Mucosa of stomach (tissue), 1 donor: Measurements from ENCODE around the gene BNIP5.

Experiments
- H3K27me3 ChIP-seq: one replicate; pipeline ENCODE4 v1.7.0; 2013; ENCODE audit warnings: mild to moderate bottlenecking, low read length; ENCODE audit not compliant: control insufficient read depth, insufficient read depth
- H3K36me3 ChIP-seq: one replicate; pipeline ENCODE4 v1.7.0; 2013; ENCODE audit warnings: low read length; ENCODE audit not compliant: control insufficient read depth, insufficient read depth
- H3K4me1 ChIP-seq: one replicate; pipeline ENCODE4 v1.7.0; 2013; ENCODE audit warnings: mild to moderate bottlenecking, low read length; ENCODE audit not compliant: control insufficient read depth, insufficient read depth
- H3K4me3 ChIP-seq: one replicate; pipeline ENCODE4 v1.7.0; 2013; ENCODE audit warnings: low read length
- H3K9ac ChIP-seq: one replicate; pipeline ENCODE4 v1.7.0; 2013; ENCODE audit warnings: mild to moderate bottlenecking, low read length, moderate library complexity
- H3K9me3 ChIP-seq: one replicate; pipeline ENCODE4 v1.7.0; 2013; ENCODE audit warnings: mild to moderate bottlenecking, low read length, moderate library complexity; ENCODE audit not compliant: control insufficient read depth
- donor health status: Pancreatic carcinoma.

The BNIP5 gene

GRCh38 chr6:36276581-36277536 is 59.8 kb downstream of the BNIP5 start:
- H3K36me3 ChIP-seq = no peaks in the 10 kb centered on the region
- no peaks in the 10 kb centered on the region for H3K27me3 ChIP-seq
- H3K4me3 ChIP-seq = no peak overlapping the region
- H3K9ac ChIP-seq = no peak overlapping the region
- H3K9me3 ChIP-seq = no peaks in the 10 kb centered on the region
- H3K4me1 ChIP-seq = no peaks in the 10 kb centered on the region

DNA sequence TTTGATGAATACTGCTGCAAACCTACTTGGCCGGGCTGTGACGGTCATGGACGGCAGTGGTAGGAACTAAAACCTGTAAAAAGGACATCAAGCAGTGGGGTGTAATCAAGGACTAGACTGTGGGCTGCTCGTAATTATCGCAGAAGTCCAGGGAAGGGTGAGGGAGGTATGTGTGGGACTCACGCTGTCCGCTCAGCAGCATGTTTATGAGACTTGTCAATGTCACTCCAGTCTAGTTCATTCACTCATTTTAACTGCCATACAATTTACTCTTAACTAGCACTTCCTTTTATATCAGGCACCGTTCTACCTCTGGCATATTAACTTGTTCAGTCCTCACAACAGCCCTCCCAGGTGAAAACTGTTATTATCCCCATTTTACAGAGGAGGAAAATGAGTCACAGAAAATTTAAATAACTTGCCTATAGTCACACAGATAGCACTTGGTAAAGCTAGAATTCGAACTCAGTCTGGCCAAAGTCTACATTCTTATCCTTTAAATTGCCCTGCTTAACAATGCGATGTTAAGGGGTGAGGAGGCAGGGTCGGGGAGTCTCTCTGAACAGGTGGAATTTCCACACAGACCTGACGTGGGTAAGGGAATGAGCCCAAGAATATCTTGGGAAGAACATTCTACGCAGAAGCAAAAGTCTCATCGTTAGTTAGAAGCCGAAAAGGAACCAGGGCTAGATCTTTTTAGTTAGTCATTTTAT is 62.7 kb downstream of the BNIP5 start:
- no peak overlapping the region for H3K4me3 ChIP-seq
- peaks cover 9% of the 10 kb centered on the region for H3K27me3 ChIP-seq
- H3K9ac ChIP-seq = no peak overlapping the region
- H3K4me1 ChIP-seq = peaks cover 3% of the 10 kb centered on the region
- no peaks in the 10 kb centered on the region for H3K36me3 ChIP-seq
- no peaks in the 10 kb centered on the region for H3K9me3 ChIP-seq

- Histone ChIP-seq H3K36me3 (no peaks in the 10 kb centered on the region), H3K4me3 (no peak overlapping the region), H3K4me1 (peaks cover 11% of the 10 kb centered on the region), H3K27me3 (peaks cover 9% of the 10 kb centered on the region), H3K9ac (no peak overlapping the region), H3K9me3 (no peaks in the 10 kb centered on the region)
These were observed 63.6 kb downstream of the BNIP5 start for GRCh38 chr6:36273067-36273466.

- Histone ChIP-seq H3K9me3 (no peaks in the 10 kb centered on the region), H3K9ac (no peak overlapping the region), H3K4me1 (peaks cover 11% of the 10 kb centered on the region), H3K36me3 (no peaks in the 10 kb centered on the region), H3K27me3 (peaks cover 9% of the 10 kb centered on the region), H3K4me3 (no peak overlapping the region)
These were observed 64.5 kb downstream of the BNIP5 start for GRCh38 chr6:36272234-36272633.

DNA sequence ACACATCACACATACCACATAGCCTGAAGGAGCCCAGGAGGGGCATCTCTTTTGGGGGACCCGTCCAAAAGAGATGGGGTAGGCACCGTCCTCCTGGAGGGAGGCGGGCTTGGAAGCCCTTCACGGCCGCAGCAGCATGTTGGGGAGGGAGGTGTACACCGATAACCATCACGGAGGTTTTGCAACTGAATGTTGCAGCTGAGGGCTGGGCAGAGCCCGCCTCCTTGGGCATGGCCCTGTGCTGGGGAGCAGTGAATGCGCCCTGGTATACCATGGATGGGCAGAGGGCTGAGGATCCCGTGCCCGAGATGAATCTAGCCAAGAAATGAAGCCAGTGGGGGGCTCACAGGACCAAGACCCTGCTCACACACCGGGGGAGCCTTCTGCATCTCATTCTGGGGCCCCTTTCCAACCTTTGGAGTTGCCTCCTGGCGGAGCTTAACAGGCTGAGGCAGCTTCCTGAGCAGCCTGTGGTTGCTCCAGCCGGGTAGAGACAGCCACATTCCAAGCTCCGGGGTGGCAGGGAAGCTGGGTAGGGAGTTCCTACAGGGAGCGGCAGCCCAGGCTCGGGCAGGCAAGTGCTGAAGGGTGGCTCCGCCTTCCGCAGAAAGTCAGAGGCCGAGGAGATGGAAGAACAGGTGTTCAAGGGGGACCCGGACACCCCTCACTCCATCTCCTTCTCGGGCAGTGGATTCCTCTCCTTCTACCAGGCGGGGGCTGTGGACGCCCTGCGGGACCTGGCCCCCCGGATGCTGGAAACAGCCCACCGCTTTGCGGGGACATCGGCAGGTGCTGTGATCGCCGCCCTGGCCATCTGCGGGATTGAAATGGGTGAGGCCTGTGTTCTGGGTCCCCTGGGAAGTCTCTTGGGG is 66.6 kb downstream of the BNIP5 start, which contains the start of gene PNPLA1:
Gene PNPLA1, plus strand, starts transcription at position 227 of the 872 bp plus-strand sequence. Its CDS starts 400 bp downstream, at position 627.
- Histone ChIP-seq H3K4me3 (no peak within 1 kb of the TSS), H3K9me3 (no peaks in the 10 kb centered on the region), H3K27me3 (peaks cover 9% of the 10 kb centered on the region), H3K4me1 (peaks cover 11% of the 10 kb centered on the region), H3K9ac (no peak within 1 kb of the TSS), H3K36me3 (no peaks in the 10 kb centered on the region)

DNA sequence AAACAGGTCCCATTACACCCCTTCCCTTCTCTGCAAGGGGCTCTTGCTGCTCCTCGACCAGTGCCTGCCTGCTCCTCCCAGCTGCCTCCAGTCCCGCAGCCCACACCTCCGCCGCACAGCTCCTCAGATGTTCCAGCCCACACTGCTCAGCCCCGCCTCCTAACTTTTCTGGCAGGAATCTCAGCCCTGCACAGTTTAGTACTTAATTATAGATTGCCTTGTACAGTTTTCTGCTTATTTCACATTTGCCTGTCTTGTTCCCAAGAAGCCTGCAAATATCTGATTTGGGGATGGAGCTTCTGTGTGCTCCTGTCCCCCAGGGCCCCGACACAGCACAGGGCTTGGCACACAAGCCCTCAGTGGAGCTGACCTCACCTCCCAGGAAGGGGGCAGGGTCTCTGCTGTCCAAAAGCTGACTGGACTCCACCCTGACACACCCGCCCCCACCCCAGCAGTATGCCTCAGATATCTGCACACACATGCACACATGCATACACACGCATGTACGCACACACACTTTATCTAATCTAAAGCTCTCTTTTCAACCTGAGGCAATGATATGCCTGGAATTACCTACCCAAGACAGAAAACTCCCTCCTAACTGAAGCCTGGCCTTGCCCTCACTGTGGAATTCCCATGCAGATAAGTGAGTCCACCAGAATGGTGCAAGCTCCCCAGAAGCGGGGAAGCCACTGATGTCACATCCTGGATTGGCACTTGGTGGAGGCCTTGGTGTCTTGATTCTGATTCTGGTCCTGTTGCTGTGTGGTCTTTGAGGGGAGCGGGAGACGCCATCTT is 68.0 kb downstream of the BNIP5 start:
- peaks cover 9% of the 10 kb centered on the region for H3K27me3 ChIP-seq
- H3K36me3 ChIP-seq = no peaks in the 10 kb centered on the region
- H3K9me3 ChIP-seq = no peaks in the 10 kb centered on the region

GRCh38 chr6:36267731-36268477 is 68.8 kb downstream of the BNIP5 start:
- H3K36me3 ChIP-seq = no peaks in the 10 kb centered on the region
- H3K4me1 ChIP-seq = peaks cover 11% of the 10 kb centered on the region
- no peaks in the 10 kb centered on the region for H3K9me3 ChIP-seq
- H3K4me3 ChIP-seq = no peak overlapping the region
- H3K9ac ChIP-seq = no peak overlapping the region
- peaks cover 9% of the 10 kb centered on the region for H3K27me3 ChIP-seq

More for the DNA sequence above, 68.0 kb downstream of the BNIP5 start:
- Histone ChIP-seq H3K4me1 (peaks cover 11% of the 10 kb centered on the region), H3K4me3 (no peak overlapping the region), H3K9ac (no peak overlapping the region)

GRCh38 chr6:36266913-36267644 is 69.6 kb downstream of the BNIP5 start:
- no peaks in the 10 kb centered on the region for H3K9me3 ChIP-seq
- H3K4me3 ChIP-seq = no peak overlapping the region
- peaks cover 9% of the 10 kb centered on the region for H3K27me3 ChIP-seq
- H3K36me3 ChIP-seq = no peaks in the 10 kb centered on the region
- H3K9ac ChIP-seq = no peak overlapping the region
- peaks cover 11% of the 10 kb centered on the region for H3K4me1 ChIP-seq
